ENCODE measurements around the gene ANTXR1. TPM values are rescaled to one million over a fixed set of nuclear protein-coding genes. Genes with fewer than 3 reads are reported as not detected.

Gene ANTXR1
- polyA plus RNA-seq, 3 donors from 2014 or later = not detected

DNA sequence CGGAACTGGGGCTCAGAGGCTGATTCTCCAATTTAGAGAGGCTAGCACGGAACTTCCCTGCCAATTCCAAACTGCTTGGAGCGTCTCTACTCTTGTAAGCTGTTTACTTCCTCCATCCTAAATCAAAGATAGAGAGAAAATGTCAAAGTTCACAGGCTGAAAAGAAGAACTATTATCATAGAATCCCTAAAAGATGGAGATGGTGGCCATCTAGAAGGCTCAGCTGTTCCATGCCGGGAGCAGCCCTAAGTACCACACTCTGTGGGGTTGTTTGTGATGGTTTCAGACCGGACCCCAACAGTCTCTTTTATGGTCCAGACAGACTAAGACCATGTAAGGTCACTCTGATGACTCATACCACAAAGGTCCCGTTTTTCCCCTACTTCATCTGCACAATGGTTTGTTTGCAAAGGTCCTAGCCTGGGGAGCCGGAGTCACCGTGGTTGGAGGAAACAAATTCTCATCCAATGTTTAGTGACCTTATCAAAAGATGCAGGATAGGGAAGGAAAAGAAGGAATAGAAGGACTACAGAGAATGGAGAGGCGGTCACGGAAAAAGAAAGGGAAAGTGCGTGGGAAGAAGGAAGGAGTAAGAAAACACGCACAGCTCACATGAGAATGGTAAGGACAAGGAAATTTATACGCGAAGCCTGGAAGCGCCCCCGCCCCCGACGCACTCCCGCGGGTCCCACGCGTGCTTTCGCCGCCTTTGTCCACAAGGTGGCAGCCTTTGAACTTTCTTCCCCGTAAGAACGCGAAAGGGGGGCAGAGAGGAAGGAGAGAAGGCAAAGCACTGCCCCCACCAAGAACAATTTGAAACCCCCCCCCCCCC, 453 bp upstream of the ANTXR1 start:
- Mint-ChIP-seq H3K9me3 (peaks cover 0 to 2% (median 0%) of the 10 kb centered on the region in 6 donors), H3K36me3 (no peaks in the 10 kb centered on the region), H3K4me3 (peak overlapping the region; percentile 71 to 88 (median 79)), H3K27ac (peak overlapping the region in 1 of 6 donors; percentile 35), H3K4me1 (peaks cover 14 to 15% of the 10 kb centered on the region in 2 donors), H3K27me3 (ENCODE audit: low read depth in 3 of 3) (peaks cover 17 to 28% (median 18%) of the 10 kb centered on the region in 3 donors)
- peak; percentile 11 to 26 (median 17) for DNase-seq

DNA sequence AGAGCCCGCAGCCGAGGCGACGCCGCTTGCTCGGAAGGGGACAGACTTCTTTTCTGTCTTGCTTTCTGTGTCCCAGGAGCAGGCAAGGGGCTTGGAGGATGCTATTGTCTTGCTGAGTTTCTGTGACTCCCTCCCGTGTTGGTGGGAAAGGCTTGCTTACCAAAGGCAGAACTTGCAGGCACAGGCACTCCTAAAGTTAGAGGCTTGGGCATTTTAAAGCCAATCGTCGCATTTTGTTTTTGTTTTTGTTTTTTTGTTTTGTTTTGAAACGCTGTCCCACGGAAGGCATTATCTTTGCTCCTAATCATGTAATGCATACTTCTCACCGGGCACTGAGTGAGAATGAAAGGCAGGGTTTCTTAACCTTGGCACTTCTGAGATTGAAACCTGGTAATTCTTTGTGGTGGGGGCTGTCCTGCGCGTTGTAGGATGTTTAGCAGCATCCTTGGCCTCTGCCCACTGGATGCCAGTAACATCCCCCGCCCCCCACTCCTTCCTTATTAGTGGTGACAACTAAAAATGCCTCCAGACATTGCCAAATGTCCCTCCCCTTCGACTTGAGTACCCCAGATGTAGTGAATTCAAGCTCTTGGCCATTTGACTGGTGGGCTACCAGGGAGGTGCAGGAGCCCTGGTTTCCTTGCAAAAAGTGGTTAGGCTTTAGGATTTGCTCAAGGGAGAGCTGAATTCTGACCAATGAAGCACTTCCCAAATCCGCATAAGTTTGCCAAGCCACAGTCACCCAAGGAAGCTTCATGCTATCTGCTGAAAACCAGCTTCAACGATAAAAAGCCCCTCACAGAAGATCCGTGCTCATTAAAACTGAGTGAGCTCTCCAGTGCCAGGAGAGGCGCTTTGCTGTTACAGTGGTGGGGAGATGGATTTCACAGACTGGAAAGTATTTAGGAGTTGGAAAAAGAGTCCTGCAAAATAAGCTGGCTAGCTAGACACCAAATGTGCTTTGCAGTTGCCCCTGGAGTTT, 1.2 kb downstream of the ANTXR1 start:
- no peaks in the 10 kb centered on the region for H3K36me3 Mint-ChIP-seq
- peaks cover 18 to 39% (median 19%) of the 10 kb centered on the region in 3 donors for H3K27me3 Mint-ChIP-seq (ENCODE audit: low read depth in 3 of 3)
- H3K9me3 Mint-ChIP-seq = peaks cover 0 to 2% (median 0%) of the 10 kb centered on the region in 6 donors
- DNase-seq = no peak
- H3K27ac Mint-ChIP-seq = no peak overlapping the region
- H3K4me1 Mint-ChIP-seq = peaks cover 14 to 15% of the 10 kb centered on the region in 2 donors
- peak overlapping the region; percentile 44 to 79 (median 65) for H3K4me3 Mint-ChIP-seq

DNA sequence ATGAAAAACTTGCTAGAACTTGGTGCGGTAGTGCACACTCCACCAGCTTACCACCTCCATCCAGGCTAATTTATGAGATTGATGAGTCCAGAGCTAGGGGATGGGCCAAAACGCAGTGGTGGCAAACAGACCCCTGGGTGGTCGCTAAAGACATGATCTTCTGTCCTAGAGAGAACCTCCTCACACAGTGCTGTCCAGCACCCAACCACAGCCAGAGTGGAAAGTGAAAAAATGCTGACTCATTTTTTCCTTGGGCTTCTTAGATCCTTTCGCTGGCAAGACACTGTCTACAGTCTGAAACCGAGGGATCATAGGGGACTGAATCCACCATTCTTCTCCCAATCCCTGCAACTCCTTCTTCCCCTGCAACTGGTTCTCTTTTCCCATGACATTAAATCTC, 4.1 kb downstream of the ANTXR1 start:
- Mint-ChIP-seq H3K4me1 (peaks cover 14 to 15% of the 10 kb centered on the region in 2 donors), H3K27me3 (ENCODE audit: low read depth in 3 of 3) (peaks cover 16 to 44% (median 20%) of the 10 kb centered on the region in 3 donors), H3K27ac (no peak overlapping the region), H3K36me3 (no peaks in the 10 kb centered on the region), H3K9me3 (peaks cover 0 to 2% (median 0%) of the 10 kb centered on the region in 6 donors), H3K4me3 (no peak overlapping the region)
- DNase-seq = no peak

DNA sequence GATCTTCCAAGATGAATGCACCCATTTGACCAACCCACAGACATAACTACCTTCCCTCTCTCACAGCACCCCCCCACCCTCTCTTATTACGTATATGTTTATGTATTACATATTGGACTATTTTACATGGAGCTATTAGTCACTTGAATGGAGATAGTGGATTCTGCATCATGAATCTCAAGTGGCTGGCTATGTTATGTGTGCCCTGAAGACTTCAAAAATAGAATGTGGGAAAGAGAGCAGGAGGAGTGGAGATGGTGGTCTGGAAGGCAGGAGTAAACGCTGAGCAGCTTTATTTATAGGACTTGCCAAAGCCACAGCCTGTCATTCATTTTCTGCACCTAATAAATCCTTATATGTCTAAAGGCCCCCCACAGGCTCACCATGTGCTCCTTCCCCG, 4.9 kb downstream of the ANTXR1 start:
- Mint-ChIP-seq H3K9me3 (no peaks in the 10 kb centered on the region), H3K27me3 (ENCODE audit: low read depth in 3 of 3) (peaks cover 14 to 37% (median 22%) of the 10 kb centered on the region in 3 donors)

DNA sequence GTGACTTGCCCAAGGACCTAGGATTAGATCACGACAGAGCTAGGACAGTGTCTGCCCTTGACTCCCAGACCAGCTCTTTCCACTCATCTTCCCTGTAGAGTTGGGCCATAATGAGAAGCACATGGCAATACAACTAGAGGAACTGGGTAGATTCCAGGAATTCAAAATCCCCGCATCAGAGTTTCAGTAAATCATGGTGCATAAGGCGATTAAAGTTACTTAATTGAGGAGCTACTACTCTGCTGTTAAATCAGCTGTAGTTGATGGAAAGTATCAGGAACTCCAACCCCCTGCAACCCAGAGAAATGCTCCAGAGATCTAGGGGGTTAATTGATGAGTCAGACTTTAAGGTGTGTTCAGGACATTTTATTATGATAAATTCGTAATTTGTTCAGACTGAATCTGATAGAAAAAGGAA, 5.7 kb downstream of the ANTXR1 start:
- H3K36me3 Mint-ChIP-seq = no peaks in the 10 kb centered on the region
- DNase-seq = no peak
- H3K4me3 Mint-ChIP-seq = no peak overlapping the region
- peaks cover 4 to 6% of the 10 kb centered on the region in 2 donors for H3K4me1 Mint-ChIP-seq
- H3K27ac Mint-ChIP-seq = no peak overlapping the region
- H3K9me3 Mint-ChIP-seq = no peaks in the 10 kb centered on the region
- peaks cover 10 to 37% (median 20%) of the 10 kb centered on the region in 3 donors for H3K27me3 Mint-ChIP-seq (ENCODE audit: low read depth in 3 of 3)

More for the DNA sequence above, 4.9 kb downstream of the ANTXR1 start:
- Mint-ChIP-seq H3K36me3 (no peaks in the 10 kb centered on the region), H3K4me3 (no peak overlapping the region), H3K27ac (no peak overlapping the region), H3K4me1 (peaks cover 8 to 10% of the 10 kb centered on the region in 2 donors)
- DNase-seq = no peak

DNA sequence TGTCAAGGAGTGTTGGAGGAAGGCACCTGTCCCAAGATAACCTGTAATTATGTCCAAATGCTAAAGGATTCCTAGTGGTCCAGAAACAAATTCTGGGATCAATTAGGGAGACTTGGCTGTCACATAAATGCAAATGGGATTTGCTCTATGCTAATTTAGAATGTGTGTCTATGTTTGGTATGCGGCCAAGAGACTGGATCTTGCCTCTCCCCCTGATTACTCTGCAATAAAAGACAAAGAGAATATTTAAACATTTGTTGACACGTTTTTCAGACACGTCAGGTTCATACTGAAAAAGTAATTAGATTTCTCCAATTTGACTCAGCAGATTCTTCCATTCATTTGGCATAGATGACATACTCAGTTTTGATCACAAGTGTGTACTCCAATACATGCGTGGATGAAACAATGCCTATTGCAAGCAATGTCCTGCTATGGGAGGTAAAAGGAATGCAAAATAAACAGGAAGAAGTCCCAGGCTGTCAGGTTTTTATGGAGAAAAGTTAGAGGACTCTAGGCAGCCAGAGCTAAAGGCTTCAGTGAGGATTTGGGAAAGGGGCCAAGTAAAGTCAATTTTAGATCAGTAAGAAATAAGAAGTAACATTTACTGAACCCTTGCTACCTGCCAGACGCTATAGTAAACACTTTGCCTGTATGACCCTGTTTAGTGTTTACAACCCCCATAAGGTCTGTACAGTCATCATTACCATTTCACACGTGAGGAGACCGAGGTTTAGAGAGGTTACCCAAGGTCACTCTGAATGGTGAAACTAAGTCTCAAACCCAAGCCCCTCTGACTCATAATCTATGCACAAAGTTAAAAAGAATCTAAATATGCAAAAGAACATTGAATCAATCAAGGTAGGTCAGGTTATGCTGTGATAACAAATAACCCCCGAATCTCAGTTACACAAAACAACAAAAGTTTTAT, 7.8 kb downstream of the ANTXR1 start:
- no peaks in the 10 kb centered on the region for H3K4me1 Mint-ChIP-seq

DNA sequence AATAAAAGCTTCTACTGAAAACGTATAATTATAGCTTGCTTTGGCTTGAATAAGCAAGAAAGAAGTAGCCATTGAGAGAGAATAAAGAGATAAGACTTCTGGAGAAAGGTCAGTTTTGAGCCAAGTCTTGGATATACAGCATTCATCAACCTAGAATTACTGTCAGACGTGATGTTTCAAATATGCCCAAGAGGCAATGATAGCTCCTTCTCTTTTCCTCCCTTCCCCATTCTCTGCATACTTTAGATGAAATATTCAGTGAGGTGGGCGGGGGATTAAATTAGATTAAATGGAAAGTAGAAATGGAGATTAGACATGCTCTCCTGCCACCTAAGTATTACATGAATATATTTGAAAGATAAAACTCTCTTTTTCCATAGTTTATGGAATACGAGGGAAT, 8.7 kb downstream of the ANTXR1 start:
- Mint-ChIP-seq H3K4me1 (no peaks in the 10 kb centered on the region), H3K4me3 (no peak overlapping the region), H3K9me3 (no peaks in the 10 kb centered on the region), H3K36me3 (no peaks in the 10 kb centered on the region), H3K27me3 (ENCODE audit: low read depth in 3 of 3) (peaks cover 4 to 23% (median 14%) of the 10 kb centered on the region in 3 donors), H3K27ac (no peak overlapping the region)
- no peak for DNase-seq

More for the DNA sequence above, 7.8 kb downstream of the ANTXR1 start:
- Mint-ChIP-seq H3K27me3 (ENCODE audit: low read depth in 3 of 3) (peaks cover 0 to 23% (median 15%) of the 10 kb centered on the region in 3 donors), H3K4me3 (no peak overlapping the region), H3K27ac (no peak overlapping the region), H3K36me3 (no peaks in the 10 kb centered on the region), H3K9me3 (no peaks in the 10 kb centered on the region)
- no peak for DNase-seq

DNA sequence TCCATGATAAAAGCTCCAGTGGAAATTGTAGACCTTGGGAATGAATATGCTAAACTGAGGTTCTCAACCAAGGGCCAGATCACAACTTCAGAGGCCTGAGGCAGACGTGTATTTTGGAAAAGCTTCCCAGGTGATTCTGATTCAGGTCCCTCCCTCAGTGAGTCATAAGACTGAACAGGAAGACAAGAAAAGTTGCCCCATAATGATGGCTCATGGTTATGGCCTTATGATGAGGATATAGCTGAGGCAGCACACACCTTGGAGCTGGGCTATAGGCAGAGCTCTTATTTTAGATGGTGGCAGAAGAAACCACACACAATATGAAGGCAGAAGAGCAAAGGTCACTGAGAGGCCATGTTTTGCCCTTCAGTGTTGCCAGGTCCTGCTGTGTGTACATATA, 9.6 kb downstream of the ANTXR1 start:
- Mint-ChIP-seq H3K9me3 (no peaks in the 10 kb centered on the region), H3K4me3 (no peak overlapping the region), H3K36me3 (no peaks in the 10 kb centered on the region), H3K4me1 (no peaks in the 10 kb centered on the region), H3K27ac (no peak overlapping the region), H3K27me3 (ENCODE audit: low read depth in 3 of 3) (peaks cover 4 to 22% (median 8%) of the 10 kb centered on the region in 3 donors)
- DNase-seq = no peak

DNA sequence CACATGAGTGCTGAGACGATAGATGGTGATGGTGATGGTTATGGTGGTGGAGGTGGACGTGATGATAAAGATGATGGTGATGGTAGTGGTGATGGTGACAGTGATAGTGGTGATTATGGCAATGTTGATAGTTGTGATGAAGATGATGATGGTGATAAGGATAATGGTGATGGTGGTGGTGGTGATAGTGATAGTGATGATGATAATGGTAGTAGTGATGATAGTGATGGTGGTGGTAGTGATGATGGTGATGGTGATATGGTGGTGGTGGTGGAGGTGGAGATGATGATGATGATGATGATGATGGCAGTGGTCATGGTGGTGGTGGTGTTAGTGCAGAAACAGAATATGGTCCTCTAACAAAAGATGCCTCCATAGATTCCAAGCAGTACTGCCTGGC, 10.3 kb downstream of the ANTXR1 start:
- H3K36me3 Mint-ChIP-seq = no peaks in the 10 kb centered on the region
- H3K9me3 Mint-ChIP-seq = no peaks in the 10 kb centered on the region
- H3K27me3 Mint-ChIP-seq (ENCODE audit: low read depth in 3 of 3) = peaks cover 4 to 16% (median 7%) of the 10 kb centered on the region in 3 donors
- no peaks in the 10 kb centered on the region for H3K4me1 Mint-ChIP-seq
- DNase-seq = no peak
- H3K4me3 Mint-ChIP-seq = no peak overlapping the region
- no peak overlapping the region for H3K27ac Mint-ChIP-seq

DNA sequence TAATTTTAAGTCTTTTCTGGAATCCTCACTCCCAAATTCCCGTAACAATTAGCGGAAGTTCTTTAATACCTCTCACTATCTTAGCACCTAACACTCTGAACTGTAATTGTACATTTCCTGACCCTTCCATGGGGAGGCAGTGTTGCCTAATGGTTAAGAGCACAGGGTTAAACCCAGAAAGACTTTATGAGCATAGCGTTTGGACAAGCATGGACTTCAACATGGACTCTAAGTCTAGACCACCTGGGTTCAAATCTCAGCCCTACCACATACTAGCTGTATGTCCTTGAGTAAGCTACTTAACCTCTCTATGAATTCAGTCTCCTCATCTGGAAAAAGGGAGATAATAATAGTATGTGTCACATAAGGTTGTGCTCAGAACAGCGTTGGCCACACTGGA, 13.0 kb downstream of the ANTXR1 start:
- Mint-ChIP-seq H3K36me3 (no peaks in the 10 kb centered on the region), H3K9me3 (no peaks in the 10 kb centered on the region), H3K4me3 (no peak overlapping the region), H3K4me1 (no peaks in the 10 kb centered on the region), H3K27ac (no peak overlapping the region), H3K27me3 (ENCODE audit: low read depth in 3 of 3) (peaks cover 3 to 5% (median 4%) of the 10 kb centered on the region in 3 donors)
- peak in 1 of 3 donors; percentile 6 for DNase-seq

DNA sequence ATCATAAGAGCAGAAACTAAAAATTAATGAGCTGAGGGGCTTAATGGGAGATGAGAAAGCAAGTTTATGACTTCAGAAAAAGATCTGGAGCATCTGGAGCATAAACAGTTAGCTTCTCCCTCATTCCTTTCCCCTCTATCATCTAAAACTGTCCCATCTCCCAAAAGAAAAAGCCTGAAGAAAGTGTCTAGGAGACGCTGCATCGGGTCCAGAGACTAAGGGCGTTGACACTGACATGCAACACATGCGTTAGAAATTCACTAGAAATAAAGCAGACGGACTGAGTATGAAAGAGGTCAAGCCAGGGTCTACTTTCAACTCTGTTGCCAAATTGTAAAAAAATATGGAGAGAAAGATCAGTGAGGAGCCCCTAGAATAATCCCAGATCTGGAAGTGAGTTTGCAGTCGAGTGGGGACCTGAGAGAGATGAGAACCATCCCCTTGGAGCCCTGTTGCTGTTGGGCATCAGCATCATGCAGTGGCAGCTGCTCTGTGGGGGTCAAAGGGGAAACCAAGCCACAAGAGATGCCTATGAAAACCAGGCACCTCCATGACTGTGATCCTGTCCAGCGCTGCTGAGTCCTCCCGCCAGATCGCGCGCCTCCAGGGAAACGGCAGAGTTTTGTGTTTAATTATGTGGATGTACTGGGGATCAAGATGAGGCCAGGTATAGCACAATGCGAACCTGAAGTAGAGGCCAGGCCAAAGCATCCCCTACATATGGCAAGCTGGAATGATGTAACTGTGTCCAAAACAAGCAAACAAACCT, 13.9 kb downstream of the ANTXR1 start:
- no peak overlapping the region for H3K27ac Mint-ChIP-seq
- H3K4me1 Mint-ChIP-seq = no peaks in the 10 kb centered on the region
- no peaks in the 10 kb centered on the region for H3K36me3 Mint-ChIP-seq
- DNase-seq = no peak
- H3K4me3 Mint-ChIP-seq = no peak overlapping the region
- H3K9me3 Mint-ChIP-seq = no peaks in the 10 kb centered on the region
- peaks cover 0 to 5% (median 3%) of the 10 kb centered on the region in 3 donors for H3K27me3 Mint-ChIP-seq (ENCODE audit: low read depth in 3 of 3)

DNA sequence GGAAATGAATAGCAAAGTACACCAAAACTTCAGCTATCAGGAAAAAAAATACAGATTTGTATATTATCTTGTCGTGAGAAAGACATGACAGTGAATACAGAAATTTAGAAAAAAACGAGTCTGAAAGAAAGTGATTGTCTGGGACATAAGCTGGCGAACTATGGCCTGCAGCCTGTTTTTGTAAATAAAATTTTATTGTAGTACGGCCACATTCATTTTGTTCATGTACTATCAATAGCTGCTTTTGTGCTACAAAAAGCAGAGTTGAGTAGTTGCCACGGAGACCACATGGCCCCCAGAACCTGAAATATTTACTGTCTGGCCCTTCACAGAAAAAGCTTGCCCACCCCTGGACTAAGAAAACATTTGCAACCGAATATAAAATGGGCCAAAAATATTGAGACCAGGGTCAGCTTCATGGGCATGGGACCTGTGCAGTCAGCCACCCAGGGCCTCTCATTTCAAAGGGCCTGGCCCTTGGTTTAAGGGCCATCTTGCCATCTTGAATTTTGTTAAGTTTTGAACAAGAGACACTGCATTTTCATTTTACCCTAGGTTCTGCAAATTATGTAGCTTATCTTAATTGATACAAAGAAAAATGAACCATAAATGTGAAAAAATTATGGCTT, 17.9 kb downstream of the ANTXR1 start:
- H3K27me3 Mint-ChIP-seq (ENCODE audit: low read depth in 3 of 3) = peaks cover 1 to 6% (median 3%) of the 10 kb centered on the region in 3 donors
- H3K27ac Mint-ChIP-seq = no peak overlapping the region
- H3K4me1 Mint-ChIP-seq = no peaks in the 10 kb centered on the region
- no peak overlapping the region for H3K4me3 Mint-ChIP-seq
- DNase-seq = no peak
- H3K36me3 Mint-ChIP-seq = no peaks in the 10 kb centered on the region
- no peaks in the 10 kb centered on the region for H3K9me3 Mint-ChIP-seq

Measured in immature natural killer cell (primary cell).